ENCODE results near the gene NRCAM. TPM values are rescaled to one million over a fixed set of nuclear protein-coding genes. Genes with fewer than 3 reads are reported as not detected.

Gene NRCAM
- total RNA-seq, 1 experiment from 2014 or later, result 1.1 TPM

DNA sequence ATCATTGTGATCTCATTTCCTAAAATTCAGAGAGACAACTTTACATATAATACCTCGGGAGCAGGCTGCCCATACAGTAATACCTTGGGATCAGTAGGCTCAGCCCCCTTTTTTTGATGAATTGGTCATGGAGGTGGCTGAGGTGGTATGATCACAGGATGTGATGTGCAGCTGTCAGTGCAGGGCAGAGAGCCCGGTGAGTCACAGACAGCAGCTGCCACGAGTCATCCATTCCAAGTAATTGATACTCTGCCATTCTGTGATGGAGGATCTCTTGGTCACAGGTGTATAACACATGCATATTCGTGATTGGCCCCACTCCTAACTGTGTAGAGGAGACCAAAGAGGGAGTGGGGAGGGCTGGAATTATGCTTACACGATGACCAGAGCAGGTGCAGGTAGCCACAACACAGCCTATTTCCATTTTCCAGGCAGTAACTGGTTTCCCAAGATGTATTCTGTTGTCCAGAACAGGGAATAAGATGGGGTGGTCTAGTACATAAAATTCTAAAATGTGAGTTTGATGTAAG lies 14.1 kb downstream of the NRCAM start:
- DNase-seq (ENCODE audit: unreplicated experiment), result peak; percentile 47
- ChIA-PET CTCF (interaction anchor here (1.6 to 2.0 kb wide), 3 partner anchors 11 to 55 kb away, joined by 6 to 7 read pairs (median 7); no protein-coding TSS in a partner anchor), POLR2A (no interaction called here)
- intact Hi-C loops (cut with micrococcal nuclease), result no loop called here
- H3K27ac Mint-ChIP-seq (ENCODE audit: low read depth, unreplicated experiment), result no peak overlapping the region
- BruUV-seq (replicated peaks), result no TSS peak
- no peaks in the 10 kb centered on the region for H3K4me1 Mint-ChIP-seq (ENCODE audit: insufficient read depth, unreplicated experiment)
- H3K9me3 Mint-ChIP-seq (ENCODE audit: unreplicated experiment), result no peaks in the 10 kb centered on the region
- no peaks in the 10 kb centered on the region for H3K27me3 Mint-ChIP-seq (ENCODE audit: insufficient read depth, unreplicated experiment)
- TF ChIP-seq CTCF (IDR thresholded peaks at IDR 0.05; ENCODE audit: unreplicated experiment), result no peak
- H3K36me3 Mint-ChIP-seq (ENCODE audit: insufficient read depth, unreplicated experiment), result no peaks in the 10 kb centered on the region
- no peak overlapping the region for H3K4me3 Mint-ChIP-seq (ENCODE audit: unreplicated experiment)

DNA sequence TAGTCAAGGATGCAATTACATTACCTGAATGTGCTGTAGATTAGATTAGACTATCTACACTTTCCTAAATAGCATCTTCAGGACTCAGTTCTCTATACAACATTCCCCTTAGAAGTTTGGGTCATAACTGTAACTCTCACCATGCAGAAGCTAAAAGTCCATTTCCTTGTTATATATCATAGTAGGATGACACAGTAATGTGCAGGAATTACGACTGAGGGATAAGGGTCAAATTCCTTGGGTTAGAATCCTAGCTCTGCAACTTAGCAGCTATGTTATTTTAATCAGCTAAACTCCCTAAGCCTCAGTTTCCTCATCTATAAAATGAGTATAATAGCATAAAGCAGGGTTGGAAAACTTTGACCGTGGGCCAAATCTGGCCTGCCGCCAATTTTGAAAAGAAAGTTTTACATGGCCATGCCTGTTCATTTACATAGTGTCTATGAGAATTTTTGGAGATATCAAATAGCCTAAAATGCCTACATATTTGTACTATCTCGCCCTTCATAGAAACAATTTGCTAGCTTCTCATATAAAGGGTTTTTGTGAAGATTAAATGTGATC lies 14.8 kb downstream of the NRCAM start:
- ChIA-PET CTCF (interaction anchor here (1.9 to 2.0 kb wide), 2 partner anchors 18 to 55 kb away, joined by 6 to 7 read pairs; no protein-coding TSS in a partner anchor), POLR2A (no interaction called here)
- Mint-ChIP-seq H3K4me1 (ENCODE audit: insufficient read depth, unreplicated experiment) (no peaks in the 10 kb centered on the region), H3K27ac (ENCODE audit: low read depth, unreplicated experiment) (no peak overlapping the region), H3K9me3 (ENCODE audit: unreplicated experiment) (no peaks in the 10 kb centered on the region), H3K4me3 (ENCODE audit: unreplicated experiment) (no peak overlapping the region), H3K36me3 (ENCODE audit: insufficient read depth, unreplicated experiment) (no peaks in the 10 kb centered on the region), H3K27me3 (ENCODE audit: insufficient read depth, unreplicated experiment) (no peaks in the 10 kb centered on the region)
- no TSS peak for BruUV-seq (replicated peaks)
- no peak for TF ChIP-seq CTCF (IDR thresholded peaks at IDR 0.05; ENCODE audit: unreplicated experiment)
- intact Hi-C loops (cut with micrococcal nuclease), result no loop called here
- no peak for DNase-seq (ENCODE audit: unreplicated experiment)

GRCh38 chr7:108440613-108441012 lies 15.6 kb downstream of the NRCAM start:
- Mint-ChIP-seq H3K4me1 (ENCODE audit: insufficient read depth, unreplicated experiment) (no peaks in the 10 kb centered on the region), H3K4me3 (ENCODE audit: unreplicated experiment) (no peak overlapping the region), H3K27me3 (ENCODE audit: insufficient read depth, unreplicated experiment) (no peaks in the 10 kb centered on the region), H3K9me3 (ENCODE audit: unreplicated experiment) (no peaks in the 10 kb centered on the region), H3K36me3 (ENCODE audit: insufficient read depth, unreplicated experiment) (no peaks in the 10 kb centered on the region), H3K27ac (ENCODE audit: low read depth, unreplicated experiment) (no peak overlapping the region)
- TF ChIP-seq CTCF (IDR thresholded peaks at IDR 0.05; ENCODE audit: unreplicated experiment), result no peak
- no peak for DNase-seq (ENCODE audit: unreplicated experiment)
- CTCF ChIA-PET, result interaction anchor here (1.9 kb wide), 1 partner anchor 19 kb away, joined by 7 read pairs; no protein-coding TSS in a partner anchor
- POLR2A ChIA-PET, result interaction anchor here (0.6 to 0.8 kb wide), 2 partner anchors 236 to 1383 kb away, joined by 3 to 4 read pairs; no protein-coding TSS in a partner anchor
- intact Hi-C loops (cut with micrococcal nuclease), result no loop called here
- no TSS peak for BruUV-seq (replicated peaks)

DNA sequence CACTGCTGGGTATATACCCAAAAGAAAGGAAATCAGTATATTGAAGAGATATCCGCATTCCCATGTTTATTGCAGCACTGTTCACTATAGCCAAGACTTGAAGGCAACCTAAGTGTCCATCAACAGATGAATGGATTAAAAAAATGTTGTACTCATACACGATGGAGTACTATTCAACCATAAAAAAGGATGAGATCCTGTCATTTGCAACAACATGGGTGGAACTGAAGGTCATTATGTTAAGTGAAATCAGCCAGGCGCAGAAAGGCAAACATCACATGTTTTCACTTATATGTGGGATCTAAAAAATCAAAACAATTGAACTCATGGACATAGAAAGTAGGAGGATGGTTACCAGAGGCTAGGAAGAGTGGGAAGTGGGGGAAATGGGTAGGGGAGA lies 19.3 kb downstream of the NRCAM start:
- intact Hi-C loops (cut with micrococcal nuclease), result no loop called here
- BruUV-seq (replicated peaks), result no TSS peak
- TF ChIP-seq CTCF (IDR thresholded peaks at IDR 0.05; ENCODE audit: unreplicated experiment), result no peak
- no peak overlapping the region for H3K4me3 Mint-ChIP-seq (ENCODE audit: unreplicated experiment)
- no peaks in the 10 kb centered on the region for H3K9me3 Mint-ChIP-seq (ENCODE audit: unreplicated experiment)
- ChIA-PET CTCF (interaction anchor here (0.5 to 0.6 kb wide), 2 partner anchors 37 to 174 kb away, joined by 3 read pairs; no protein-coding TSS in a partner anchor), POLR2A (no interaction called here)
- no peak for DNase-seq (ENCODE audit: unreplicated experiment)
- no peaks in the 10 kb centered on the region for H3K27me3 Mint-ChIP-seq (ENCODE audit: insufficient read depth, unreplicated experiment)
- no peaks in the 10 kb centered on the region for H3K36me3 Mint-ChIP-seq (ENCODE audit: insufficient read depth, unreplicated experiment)
- H3K4me1 Mint-ChIP-seq (ENCODE audit: insufficient read depth, unreplicated experiment), result peaks cover 6% of the 10 kb centered on the region
- no peak overlapping the region for H3K27ac Mint-ChIP-seq (ENCODE audit: low read depth, unreplicated experiment)

Measured in MCF 10A (cell line).